Heart left ventricle (tissue), 13 donors: Measurements from ENCODE around the gene TMEM86B.
A peak's percentile ranks its signal among the peaks of the same experiment; 100 is the strongest.

Experiments
- CTCF ChIP-seq, 12 donors: fragments of 200-600 bp; sonication (generic) in 4 of 12; IDR thresholded peaks; one replicate each; pipeline versions ENCODE4 v1.5.0 to v1.8.0; 2018 to 2022; ENCODE audit warnings: antibody characterized with exemption in 12 of 12, mild to moderate bottlenecking in 5 of 12
- POLR2A ChIP-seq, 2 donors: fragments of 450-650 bp; IDR thresholded peaks; one replicate each; pipeline ENCODE4 v1.6.1; 2017; ENCODE audit warnings: antibody characterized with exemption in 2 of 2, mild to moderate bottlenecking in 2 of 2, moderate library complexity in 2 of 2
- donor health status: ischemic (EF 13 %, LVEDD 7.1; RV severe dilation, severe dysfunction).
- donor health status: DM: no; HTN: yes; CAD: no.
- donor health status: DM: no; HTN: no; CAD: no.
- donor health status: ischemic (EF 25% LVEDD 6.9; RV normal size, moderate dysfunction).
- donor health status: ischemic (EF 25% LVEDD 5.7; RV mildly dilated, moderate dysfunction).
- donor health status: ischemic (EF 35%, LVEDD 5.7; RV mildly dilated, moderate dysfunction).
- donor health status: nonischemic (EF 11% LVEDD 7.7; RV severe dilation, severe dysfunction).
- donor health status: DM: yes; HTN: yes; CAD: no.
- donor health status: PGD.
- donor health status: ischemic (EF 29% LVEDD 5.4; RV normal size, mild dysfunction).
- donor health status: nonischemic (EF 23%, LVEDD 6.1; RV moderate dilation, normal function).

- no peak for TF ChIP-seq CTCF (IDR thresholded peaks at IDR 0.05)
- TF ChIP-seq POLR2A (IDR thresholded peaks at IDR 0.05), result peak in 1 of 2 donors; percentile 91
These were observed 30.4 kb upstream of the TMEM86B start, which contains the start of gene PPP6R1 for GRCh38 chr19:55258828-55259539.
